Measurements from ENCODE around the gene EDARADD. TPM values are rescaled to one million over a fixed set of nuclear protein-coding genes. Genes with fewer than 3 reads are reported as not detected.
A peak's percentile ranks its signal among the peaks of the same experiment; 100 is the strongest.
"Not testable (repeated sequence)": the region's sequence is repeated elsewhere in the genome, so short reads cannot be mapped to it uniquely, and the experiment has no call there.

Gene EDARADD
- total RNA-seq, 2 donors from 2014 or later: 0.24 to 0.32 TPM

DNA sequence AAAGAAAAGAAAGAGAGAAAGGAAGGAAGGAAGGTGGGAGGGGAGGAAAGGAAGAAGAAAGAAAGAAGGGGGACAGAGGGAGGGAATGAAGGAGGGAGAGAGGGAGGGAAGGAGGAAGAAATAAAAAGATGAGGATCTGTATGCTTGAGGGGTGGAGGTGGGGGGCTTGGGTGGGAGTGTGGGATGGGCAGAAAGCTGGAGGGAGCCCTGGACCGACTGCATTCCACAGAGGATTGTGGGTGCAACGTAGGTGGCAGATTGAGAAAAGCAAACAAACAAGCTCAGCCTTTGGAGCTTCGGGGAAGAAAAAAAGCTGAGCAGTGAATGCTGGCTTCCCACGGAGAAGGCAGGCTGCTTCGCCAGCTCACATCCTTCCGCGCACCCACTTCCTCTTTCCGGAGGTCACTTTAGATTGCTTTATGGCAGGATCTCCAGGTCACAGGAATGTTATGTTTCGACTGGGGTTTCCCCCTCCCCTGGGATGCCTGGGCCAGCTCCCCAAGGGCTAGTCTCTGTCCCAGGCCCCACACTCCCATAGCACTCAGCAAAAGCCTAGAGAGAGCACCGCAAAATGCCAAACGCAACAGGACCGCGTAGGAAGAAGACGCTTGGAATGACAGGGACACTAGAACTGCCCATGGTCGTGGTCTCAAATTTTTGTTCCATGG, 109.0 kb downstream of the EDARADD start:
- intact Hi-C loops (cut with DNase I): no loop called here
- no peak for DNase-seq (ENCODE audit: low spot score)

DNA sequence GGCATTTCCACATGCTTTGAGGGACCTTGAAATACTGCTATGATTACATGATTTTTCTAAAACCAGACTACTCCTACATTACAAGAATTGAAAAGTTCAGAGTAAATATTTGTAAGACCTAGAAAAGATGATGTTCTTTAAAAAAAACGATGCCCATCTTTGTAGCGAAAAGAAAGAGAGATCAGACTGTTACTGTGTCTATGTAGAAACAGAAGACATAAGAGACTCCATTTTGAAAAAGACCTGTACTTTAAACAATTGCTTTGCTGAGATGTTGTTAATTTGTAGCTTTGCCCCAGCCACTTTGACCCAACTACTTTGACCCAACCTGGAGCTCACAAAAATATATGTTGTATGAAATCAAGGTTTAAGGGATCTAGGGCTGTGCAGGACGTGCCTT, 110.3 kb downstream of the EDARADD start:
- intact Hi-C loops (cut with DNase I); DNase-seq (ENCODE audit: low spot score): not testable (repeated sequence)

DNA sequence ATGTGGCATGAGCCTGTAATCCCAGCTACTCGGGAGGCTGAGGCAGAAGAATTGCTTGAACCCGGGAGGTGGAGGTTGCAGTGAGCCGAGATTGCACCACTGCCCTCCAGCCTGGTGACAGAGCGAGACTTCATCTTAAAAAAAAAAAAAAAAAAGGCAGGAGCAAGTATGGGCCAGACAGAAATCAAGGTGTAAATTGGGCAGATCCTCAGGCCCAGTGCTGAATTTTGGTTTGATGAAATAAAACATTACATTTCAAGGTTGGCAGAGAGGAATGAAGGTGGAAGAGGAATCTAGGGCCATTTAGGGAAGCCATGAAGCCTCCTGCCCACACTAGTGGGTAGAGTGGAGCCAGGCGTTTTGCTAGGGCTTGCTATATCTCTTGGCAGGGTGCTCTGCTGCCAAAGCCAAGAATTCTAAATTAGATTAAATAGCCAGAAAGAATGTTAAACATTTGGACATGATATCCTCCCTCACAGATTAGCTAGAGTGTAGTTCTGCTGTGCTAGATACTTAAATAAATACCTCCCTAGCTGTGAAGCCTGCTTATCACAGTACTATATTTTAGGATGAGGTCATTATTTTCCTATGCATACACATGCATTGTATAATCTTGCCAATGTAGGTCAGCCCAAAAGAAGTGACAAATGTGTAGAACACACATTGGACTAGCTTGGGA, 113.1 kb downstream of the EDARADD start:
- no peak for DNase-seq (ENCODE audit: low spot score)
- intact Hi-C loops (cut with DNase I): no loop called here

DNA sequence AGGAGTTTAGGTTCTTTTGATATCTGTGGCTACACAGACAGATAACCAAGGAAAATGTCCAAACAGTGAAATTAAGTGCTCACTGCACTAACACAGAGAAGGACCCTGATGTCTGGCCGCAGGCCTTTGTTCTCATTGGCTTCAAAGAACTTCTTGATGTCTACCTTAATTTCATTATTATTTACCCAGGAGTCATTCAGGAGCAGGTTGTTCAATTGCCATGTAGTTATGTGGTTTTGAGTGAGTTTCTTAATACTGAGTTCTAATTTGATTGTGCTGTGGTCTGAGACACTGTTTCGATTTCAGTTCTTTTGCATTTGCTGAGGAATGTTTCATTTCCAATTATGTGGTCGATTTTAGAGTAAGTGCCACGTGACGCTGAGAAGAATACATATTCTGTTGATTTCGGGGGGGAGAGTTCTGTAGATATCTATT, 114.5 kb downstream of the EDARADD start:
- intact Hi-C loops (cut with DNase I): no loop called here

DNA sequence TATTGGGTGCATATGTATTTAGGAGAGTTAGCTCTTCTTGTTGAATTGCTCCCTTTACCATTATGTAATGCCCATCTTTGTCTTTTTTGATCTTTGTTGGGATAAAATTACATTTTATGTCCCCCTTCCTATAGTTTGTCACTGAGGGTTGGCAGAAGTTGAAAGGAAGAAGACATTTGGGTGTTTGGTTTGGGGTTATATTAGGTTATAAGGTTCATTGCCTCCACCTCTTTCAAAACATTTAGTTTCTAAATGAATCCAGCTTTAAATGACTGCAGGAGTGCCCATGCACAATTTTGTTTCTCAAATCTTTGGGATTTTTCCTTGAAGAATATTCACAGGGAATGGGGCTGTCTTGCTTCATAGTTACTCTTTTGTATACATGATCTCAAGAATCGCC, 115.1 kb downstream of the EDARADD start:
- DNase-seq (ENCODE audit: low spot score): no peak
- intact Hi-C loops (cut with DNase I): no loop called here

More for the DNA sequence above, 114.5 kb downstream of the EDARADD start:
- no peak for DNase-seq (ENCODE audit: low spot score)

DNA sequence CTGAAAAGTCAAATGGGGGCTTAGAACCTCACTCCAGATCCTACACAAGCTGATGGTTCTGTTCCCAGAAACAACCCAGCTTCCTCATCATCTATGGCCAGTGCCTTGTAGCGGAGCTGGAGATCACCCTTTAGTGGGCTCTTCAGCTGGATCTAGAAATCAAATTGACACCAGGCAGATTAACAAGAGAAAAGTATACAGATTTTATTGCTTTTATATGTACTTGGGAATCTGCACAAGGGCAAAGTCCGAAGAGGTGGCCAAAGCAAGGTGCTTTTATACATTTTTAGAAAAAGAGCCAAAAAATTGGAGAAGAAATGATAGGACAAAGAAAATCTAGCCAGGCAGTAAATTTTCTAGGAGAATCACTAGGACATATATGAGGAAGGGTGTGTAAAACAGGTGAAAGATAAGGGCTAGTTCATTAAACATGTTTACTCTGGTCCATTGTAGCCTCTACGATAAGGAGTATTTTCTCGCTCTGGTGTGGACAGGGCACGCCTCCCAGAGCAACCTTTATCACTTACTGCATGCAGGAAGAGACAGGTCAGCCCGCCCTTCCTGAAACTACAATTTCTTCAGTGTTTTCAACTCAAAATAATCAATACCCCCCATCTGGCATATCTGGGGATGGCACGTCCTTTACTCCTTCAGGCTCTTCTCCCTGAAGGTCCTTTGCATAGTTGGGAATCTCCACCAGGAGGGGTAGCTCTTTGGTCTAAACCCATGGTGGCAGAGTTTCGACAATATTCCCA, 115.7 kb downstream of the EDARADD start:
- intact Hi-C loops (cut with DNase I): no loop called here
- no peak for DNase-seq (ENCODE audit: low spot score)

DNA sequence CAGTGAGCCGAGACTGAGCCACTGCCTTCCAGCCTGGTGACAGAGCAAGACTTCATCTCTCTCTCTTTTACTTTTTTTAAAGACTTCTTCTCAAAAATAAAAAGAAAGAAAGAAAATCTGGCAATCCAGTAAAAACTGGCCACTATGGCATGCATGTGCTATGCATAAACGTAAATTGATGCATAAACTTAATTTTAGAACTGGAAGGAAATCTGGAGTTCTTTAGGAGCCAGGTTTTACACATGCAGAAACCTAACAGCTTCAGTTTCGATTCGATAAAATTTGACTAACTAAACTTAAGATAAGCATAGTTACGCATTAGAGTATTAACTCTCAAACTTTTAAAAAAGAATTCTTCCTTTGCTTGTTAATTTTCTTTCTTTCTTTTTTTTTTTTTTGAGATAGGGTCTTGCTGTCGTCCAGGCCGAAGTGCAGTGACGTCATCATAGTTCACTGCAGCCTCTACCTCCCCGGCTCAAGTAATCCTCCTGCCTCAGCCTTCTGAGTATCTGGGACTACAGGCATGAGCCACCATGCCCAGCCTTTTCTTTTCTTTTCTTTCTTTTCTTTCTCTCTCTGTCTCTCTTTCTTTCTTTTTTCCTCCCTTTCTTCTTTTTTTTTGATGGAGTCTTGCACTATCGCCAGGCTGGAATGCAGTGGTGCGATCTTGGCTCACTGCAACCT, 117.8 kb downstream of the EDARADD start:
- DNase-seq (ENCODE audit: low spot score): no peak
- intact Hi-C loops (cut with DNase I): no loop called here

DNA sequence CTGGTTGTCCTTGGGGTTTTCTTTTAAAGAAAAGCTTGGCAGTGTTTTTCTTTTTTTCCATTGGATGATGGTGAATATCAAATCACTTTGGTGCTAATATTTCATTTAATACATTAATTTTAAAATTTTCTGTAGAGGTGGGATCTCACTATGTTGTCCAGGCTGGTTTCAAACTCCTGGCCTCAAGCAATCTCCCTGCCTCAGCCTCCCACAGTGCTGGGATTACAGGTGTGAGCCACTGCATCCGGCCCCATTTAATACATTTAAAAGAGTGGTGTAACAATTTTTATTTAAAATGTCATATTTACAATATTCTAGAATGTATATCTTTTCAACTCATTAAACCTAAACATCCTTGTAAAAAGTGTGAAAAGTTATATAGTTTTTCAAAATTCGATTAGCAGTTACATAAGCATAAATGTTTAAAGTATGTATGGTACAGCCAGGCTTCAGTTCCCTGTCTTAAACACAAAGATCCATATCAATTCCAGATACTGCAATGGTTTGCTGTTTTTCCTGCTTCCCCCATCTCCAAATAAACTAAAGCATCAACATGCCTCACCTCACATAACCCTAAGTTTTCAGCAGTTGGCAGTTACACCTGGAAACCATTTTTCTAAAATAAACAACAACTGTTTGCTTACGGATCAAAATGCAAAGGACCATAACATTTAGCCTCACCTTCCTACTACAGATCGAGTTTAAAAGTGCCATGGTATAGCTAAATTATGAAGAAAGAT, 120.8 kb downstream of the EDARADD start:
- intact Hi-C loops (cut with DNase I): no loop called here

DNA sequence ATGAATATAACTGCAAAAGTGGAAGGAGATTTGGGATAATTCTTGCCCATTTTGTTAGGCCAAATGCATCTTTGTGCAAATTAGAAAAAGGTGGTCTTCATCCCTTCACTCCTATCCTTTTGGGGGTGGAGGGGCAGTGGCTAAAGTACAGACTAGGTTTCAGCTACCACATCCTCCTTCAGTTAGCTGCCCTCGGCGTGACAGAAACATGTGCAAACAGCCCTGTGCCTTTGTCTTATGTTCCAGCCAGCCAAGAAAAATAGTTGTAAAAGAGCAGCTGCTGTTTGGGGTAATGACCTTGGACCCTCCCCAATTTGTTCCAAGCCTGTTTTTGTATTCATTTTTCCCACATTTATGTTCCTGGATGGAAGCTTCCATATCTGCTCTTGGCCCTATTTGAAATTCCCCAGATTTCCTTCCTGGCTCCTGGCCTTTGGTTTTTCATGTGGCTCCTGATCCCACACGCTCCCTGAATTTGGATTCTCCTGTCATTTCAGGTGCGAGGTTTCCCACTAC, 121.4 kb downstream of the EDARADD start:
- DNase-seq (ENCODE audit: low spot score): no peak

More for the DNA sequence above, 120.8 kb downstream of the EDARADD start:
- no peak for DNase-seq (ENCODE audit: low spot score)

DNA sequence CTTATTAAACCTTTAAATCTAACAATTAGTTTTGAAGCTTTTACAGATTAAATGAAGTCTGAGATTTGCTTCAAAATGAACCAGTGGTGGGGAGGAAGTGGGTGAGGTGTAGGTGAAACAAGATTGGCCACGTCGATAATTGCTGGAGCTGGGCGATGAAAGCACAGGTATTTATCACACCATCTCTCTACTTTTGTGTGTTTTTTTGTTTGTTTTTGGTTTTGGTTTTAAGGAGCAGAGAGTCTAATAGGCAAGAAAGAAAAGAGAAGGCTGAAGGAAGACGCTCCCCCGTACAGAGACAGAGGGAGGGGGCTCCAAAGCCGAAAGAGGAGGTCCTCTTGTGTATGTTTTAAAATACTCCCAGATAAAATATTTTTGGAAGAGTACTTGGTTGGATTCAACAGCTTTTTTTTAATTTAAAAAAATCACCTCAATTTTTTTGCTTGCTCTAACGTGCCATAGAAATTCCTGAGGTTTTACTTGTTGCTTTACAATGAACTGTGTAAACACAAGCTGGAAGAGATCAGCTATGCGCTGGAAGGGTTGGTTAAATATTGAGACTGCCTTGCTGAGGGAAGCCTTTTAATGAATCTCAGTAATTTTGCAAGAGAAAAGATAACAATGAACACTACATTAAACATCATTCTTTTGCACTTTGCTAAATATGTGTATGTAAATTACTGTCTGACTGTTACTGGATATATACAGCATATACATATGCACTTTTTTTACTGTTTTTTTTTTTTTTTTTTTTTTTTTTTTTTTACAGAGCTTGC, 123.0 kb downstream of the EDARADD start:
- no peak for DNase-seq (ENCODE audit: low spot score)
- intact Hi-C loops (cut with DNase I): no loop called here

More for the DNA sequence above, 121.4 kb downstream of the EDARADD start:
- intact Hi-C loops (cut with DNase I): no loop called here

DNA sequence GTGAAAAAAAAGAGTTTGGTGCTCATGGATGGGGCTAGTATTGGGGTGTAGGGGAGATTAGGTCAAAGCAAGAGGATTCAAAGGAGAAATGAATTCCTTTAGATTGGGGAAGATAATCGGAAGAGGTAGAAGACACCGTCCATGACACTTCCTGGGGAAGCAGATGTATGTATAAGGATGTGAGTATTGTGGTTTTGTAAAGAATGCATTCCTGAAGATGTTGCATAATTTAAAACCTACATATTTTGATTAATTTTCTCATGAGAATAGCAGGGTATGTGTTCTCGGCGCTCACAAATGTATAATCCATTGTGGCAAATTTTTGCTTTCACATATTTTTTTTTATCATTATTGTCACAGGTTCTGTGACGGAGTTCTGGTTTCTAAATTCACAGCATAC, 124.2 kb downstream of the EDARADD start:
- intact Hi-C loops (cut with DNase I): no loop called here

DNA sequence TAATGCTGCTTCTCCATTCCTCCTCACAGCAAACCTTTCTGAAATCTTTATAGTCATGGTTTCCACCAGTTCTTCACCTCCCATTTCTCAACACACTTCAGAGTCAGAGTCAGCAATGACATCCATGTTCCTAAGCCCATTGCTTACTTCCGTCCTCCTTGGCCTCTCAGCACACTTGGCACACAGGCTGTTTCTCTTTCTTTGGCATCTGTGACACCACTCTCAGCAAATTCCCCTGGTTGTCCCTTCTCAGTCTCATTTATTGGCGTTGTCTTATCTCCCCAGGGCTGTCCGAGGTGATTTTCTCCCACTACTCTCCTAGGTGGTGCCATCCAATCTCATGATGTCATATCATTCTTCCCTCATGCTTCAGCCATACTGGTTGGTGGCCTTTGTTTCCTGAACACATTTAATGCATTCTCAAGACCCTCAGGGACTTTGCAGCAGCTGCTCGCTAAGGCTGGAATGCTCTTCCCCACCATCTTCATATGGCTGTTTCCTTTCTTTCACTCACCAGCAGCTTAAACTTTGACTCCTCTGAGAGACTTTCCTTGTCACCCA, 126.4 kb downstream of the EDARADD start:
- intact Hi-C loops (cut with DNase I): no loop called here
- DNase-seq (ENCODE audit: low spot score): no peak

More for the DNA sequence above, 124.2 kb downstream of the EDARADD start:
- DNase-seq (ENCODE audit: low spot score): no peak

DNA sequence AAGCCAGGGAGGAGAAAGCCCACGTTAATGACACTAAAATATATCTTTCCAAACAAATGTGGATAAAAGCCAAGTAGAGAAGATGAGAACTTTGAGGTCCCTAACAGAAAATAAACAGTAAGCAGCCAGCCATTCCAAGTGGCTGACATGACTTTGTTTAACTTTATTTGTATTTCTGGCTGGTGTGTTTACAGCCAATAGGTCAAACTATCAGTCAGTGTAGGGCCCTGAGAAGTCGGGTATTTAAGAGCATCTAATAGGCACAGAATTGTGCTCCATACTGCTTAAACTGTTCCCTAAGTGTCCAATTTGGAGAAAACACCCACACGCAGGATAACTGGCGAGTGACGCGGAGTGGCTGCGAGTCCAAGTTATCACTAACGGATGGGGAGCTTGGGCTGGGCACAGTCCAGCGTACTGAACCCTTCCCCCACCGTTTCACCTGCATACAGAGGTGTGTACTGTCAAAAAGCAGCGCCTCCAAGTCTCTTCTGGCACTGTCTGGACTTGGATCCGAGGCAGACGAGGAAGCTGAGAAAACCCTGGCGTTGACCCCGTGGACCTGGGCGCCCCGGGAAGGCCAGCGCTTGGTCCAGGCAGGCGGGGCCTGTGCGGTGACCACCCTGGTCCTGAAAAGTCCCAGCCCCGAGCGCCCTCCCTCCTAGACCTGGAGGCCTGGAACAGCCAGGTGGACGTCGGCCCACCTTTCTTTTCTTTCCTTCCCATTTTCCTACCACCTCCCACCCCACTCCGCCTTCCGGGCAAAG, 129.0 kb downstream of the EDARADD start:
- intact Hi-C loops (cut with DNase I): loop anchor here in 1 of 2 donors (1.0 kb wide), 1 partner anchor 26 kb away; no protein-coding TSS in a partner anchor
- peak; percentile 79 for DNase-seq (ENCODE audit: low spot score)

DNA sequence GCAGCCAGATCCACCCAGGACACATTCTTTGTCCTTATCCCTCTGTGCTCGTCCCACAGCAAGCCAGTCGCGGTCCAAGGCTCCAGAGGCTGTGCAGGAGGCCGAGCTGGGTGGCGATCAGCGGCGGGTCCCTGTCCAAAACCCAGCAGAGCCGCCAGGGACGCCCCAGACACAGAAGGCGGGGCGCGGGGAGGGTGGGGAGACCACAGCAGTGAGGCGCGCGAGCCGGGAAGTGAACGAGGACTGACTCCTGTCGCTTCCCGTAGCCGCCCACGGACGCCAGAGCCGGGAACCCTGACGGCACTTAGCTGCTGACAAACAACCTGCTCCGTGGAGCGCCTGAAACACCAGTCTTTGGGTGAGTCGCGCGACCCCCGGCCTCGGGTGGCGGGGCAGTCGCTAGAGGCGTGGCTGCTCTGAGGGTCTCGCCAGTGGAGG, 129.6 kb downstream of the EDARADD start, which contains the start of gene LGALS8:
LGALS8 (plus strand) TSS at position 279 of the 438 bp plus-strand sequence. CDS start 2,089 bp downstream, outside the sequence.
- intact Hi-C loops (cut with DNase I): loop anchor here in 1 of 2 donors (1.0 kb wide), 1 partner anchor 26 kb away; no protein-coding TSS in a partner anchor
- DNase-seq (ENCODE audit: low spot score): peak; percentile 97

DNA sequence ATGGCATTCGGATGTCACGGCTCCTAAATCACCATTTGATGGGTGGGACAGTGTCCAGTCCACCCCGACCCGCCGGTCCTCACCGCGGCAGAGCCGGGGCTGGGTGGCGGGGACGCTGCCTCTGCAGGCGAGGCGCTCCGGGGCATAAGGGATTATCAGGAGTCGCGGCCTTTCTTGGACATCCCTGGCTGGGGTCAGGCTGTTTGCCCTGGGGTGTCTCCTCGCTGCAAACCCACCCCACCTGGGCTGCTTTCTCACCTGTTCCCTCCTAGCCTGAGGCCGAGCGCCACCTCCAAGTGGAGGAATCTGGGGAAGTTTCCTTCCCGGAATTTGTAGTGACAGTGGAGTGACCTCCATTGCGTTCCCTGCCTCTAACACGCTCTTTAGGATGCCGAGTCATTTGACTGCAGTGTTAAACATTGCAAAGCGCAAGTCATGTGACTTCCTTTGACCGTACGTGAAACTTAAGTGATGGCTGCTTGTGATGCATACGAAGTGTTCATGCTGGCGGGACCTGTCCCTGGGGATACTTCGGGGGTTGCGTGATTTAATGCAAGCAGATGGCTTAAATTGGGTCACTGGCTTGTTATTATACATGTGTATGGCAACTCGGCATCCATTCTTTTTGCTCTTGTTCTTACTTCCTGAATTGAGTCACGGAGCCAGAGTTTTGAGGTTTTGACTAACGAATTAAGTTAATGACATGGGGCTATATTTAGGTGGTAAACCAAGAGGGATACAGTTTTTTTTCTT, 130.2 kb downstream of the EDARADD start:
- intact Hi-C loops (cut with DNase I): no loop called here
- DNase-seq (ENCODE audit: low spot score): peak; percentile 78

DNA sequence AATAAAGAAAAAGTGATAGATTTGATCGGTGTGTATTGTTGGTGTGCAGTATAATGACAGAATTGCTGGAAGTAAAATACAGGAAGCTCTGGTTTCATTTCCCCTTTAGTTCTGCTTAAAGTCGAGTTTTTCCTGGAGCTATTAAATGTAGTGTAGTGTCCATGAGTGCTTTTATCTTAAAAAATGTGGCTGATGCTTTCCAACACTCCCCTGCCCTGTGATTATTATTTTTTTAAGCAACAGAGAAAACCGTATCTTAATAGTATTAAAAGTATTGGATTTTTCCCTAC, 130.8 kb downstream of the EDARADD start:
- intact Hi-C loops (cut with DNase I): no loop called here
- DNase-seq (ENCODE audit: low spot score): no peak

Measured in posterior vena cava (tissue), 2 donors.